WTC11 (cell line): ENCODE measurements around the gene SYT7. TPM values are rescaled to one million over a fixed set of nuclear protein-coding genes. Genes with fewer than 3 reads are reported as not detected.
A peak's percentile ranks its signal among the peaks of the same experiment; 100 is the strongest.

Source experiments
- ATAC-seq: fragments of 200-7000 bp; cut with Tn5 transposase; 2 replicates; pipeline ENCODE4 v1.10.0; 2021; ENCODE audit warnings: mild to moderate bottlenecking, moderate library complexity
- CTCF ChIA-PET: fragments of 300-600 bp; sonication (Branson Sonifier 250); formaldehyde crosslinking; loops from one replicate; lab custom pipeline; 2021; ENCODE audit warnings: antibody characterized with exemption; lab: Charles Lee
- POLR2A ChIA-PET: fragments of 350-600 bp; sonication (Branson Sonifier 250); formaldehyde crosslinking; loops from one replicate; lab custom pipeline; 2021; ENCODE audit warnings: antibody characterized with exemption; lab: Charles Lee
- DNase-seq: peaks from one replicate; pipeline ENCODE4 v3.0.0; 2021; ENCODE audit warnings: low spot score
- H3K27ac Mint-ChIP-seq: 2 replicates; pipeline ENCODE4 v1.8.0; 2021; ENCODE audit warnings: mixed read lengths
- H3K27me3 Mint-ChIP-seq: 2 replicates; pipeline ENCODE4 v1.8.0; 2021; ENCODE audit warnings: low read depth, mild to moderate bottlenecking, moderate library complexity, mixed read lengths
- H3K36me3 Mint-ChIP-seq: 2 replicates; pipeline ENCODE4 v1.8.0; 2021; ENCODE audit warnings: mixed read lengths
- H3K4me1 Mint-ChIP-seq: 2 replicates; pipeline ENCODE4 v1.8.0; 2022; ENCODE audit warnings: mixed read lengths
- H3K4me3 Mint-ChIP-seq: 2 replicates; pipeline ENCODE4 v1.8.0; 2021; ENCODE audit warnings: mild to moderate bottlenecking, moderate library complexity, mixed read lengths
- H3K9me3 Mint-ChIP-seq: 2 replicates; pipeline ENCODE4 v1.8.0; 2021; ENCODE audit warnings: mixed read lengths
- ATF1 ChIP-seq: sonication (generic); formaldehyde crosslinking; IDR thresholded peaks from 2 replicates; pipeline ENCODE4 v1.8.1; 2023; ENCODE audit warnings: mild to moderate bottlenecking, moderate library complexity, missing genetic modification reagents
- ATF2 ChIP-seq: sonication (generic); formaldehyde crosslinking; IDR thresholded peaks from 2 replicates; pipeline ENCODE4 v1.8.1; 2022; ENCODE audit warnings: low read depth, missing genetic modification reagents, borderline replicate concordance
- ERG ChIP-seq: fragments of 250-450 bp; sonication (Bioruptor Pico); IDR thresholded peaks from 2 replicates; pipeline ENCODE4 v1.8.0; 2021; ENCODE audit warnings: mild to moderate bottlenecking
- ESRRA ChIP-seq: sonication (generic); formaldehyde crosslinking; IDR thresholded peaks from 2 replicates; pipeline ENCODE4 v1.8.1; 2022; ENCODE audit warnings: mild to moderate bottlenecking, missing genetic modification reagents, borderline replicate concordance
- JUN ChIP-seq: sonication (generic); formaldehyde crosslinking; IDR thresholded peaks from 2 replicates; pipeline ENCODE4 v1.8.0; 2023; ENCODE audit warnings: mild to moderate bottlenecking, missing genetic modification reagents
- MXD4 ChIP-seq: fragments of 250-450 bp; sonication (Bioruptor Pico); IDR thresholded peaks from 2 replicates; pipeline ENCODE4 v1.8.0; 2021; ENCODE audit warnings: mild to moderate bottlenecking, moderate library complexity, borderline replicate concordance
- MYBL2 ChIP-seq: sonication (generic); formaldehyde crosslinking; IDR thresholded peaks from 2 replicates; pipeline ENCODE4 v1.8.1; 2023; ENCODE audit warnings: mild to moderate bottlenecking, moderate library complexity, missing genetic modification reagents
- NFATC4 ChIP-seq: fragments of 250-450 bp; sonication (Bioruptor Pico); IDR thresholded peaks from 2 replicates; pipeline ENCODE4 v1.9.0; 2021; ENCODE audit warnings: mild to moderate bottlenecking
- NR1H2 ChIP-seq: sonication (generic); formaldehyde crosslinking; IDR thresholded peaks from 2 replicates; pipeline ENCODE4 v1.9.0; 2021; ENCODE audit warnings: mild to moderate bottlenecking, moderate library complexity, missing genetic modification reagents
- PRDM15 ChIP-seq: sonication (generic); formaldehyde crosslinking; IDR thresholded peaks from 2 replicates; pipeline ENCODE4 v1.8.0; 2022; ENCODE audit warnings: missing genetic modification reagents
- SMAD3 ChIP-seq: sonication (generic); formaldehyde crosslinking; IDR thresholded peaks from 2 replicates; pipeline ENCODE4 v1.8.0; 2022; ENCODE audit warnings: missing genetic modification reagents, mild to moderate bottlenecking, borderline replicate concordance
- SMAD4 ChIP-seq: sonication (generic); formaldehyde crosslinking; IDR thresholded peaks from 2 replicates; pipeline ENCODE4 v1.8.0; 2022; ENCODE audit warnings: mild to moderate bottlenecking, missing genetic modification reagents
- ZNF121 ChIP-seq: sonication (generic); formaldehyde crosslinking; IDR thresholded peaks from 2 replicates; pipeline ENCODE4 v1.8.0; 2023; ENCODE audit warnings: missing genetic modification reagents
- ZNF416 ChIP-seq: fragments of 250-450 bp; sonication (Bioruptor Pico); IDR thresholded peaks from 2 replicates; pipeline ENCODE4 v1.9.0; 2021; ENCODE audit warnings: mild to moderate bottlenecking, inconsistent platforms
- ZNF512 ChIP-seq: sonication (generic); formaldehyde crosslinking; IDR thresholded peaks from 2 replicates; pipeline ENCODE4 v1.8.1; 2022; ENCODE audit warnings: missing genetic modification reagents, borderline replicate concordance
- total RNA-seq: library from RNA; stranded (reverse); gene quantifications from 3 replicates; pipeline ENCODE4 v1.2.3, GENCODE V29; 2021

Gene SYT7
- total RNA-seq, 1 experiment from 2014 or later, result 12.5 TPM

- ChIA-PET CTCF (no interaction called here), POLR2A (no interaction called here)
- no peak for ATAC-seq
- Mint-ChIP-seq H3K4me3 (no peak overlapping the region), H3K4me1 (peaks cover 41% of the 10 kb centered on the region), H3K27me3 (peaks cover 4% of the 10 kb centered on the region; the same call in 1 of the 2 replicates), H3K9me3 (no peaks in the 10 kb centered on the region), H3K36me3 (no peaks in the 10 kb centered on the region), H3K27ac (no peak overlapping the region)
- no peak for DNase-seq
- TF ChIP-seq PRDM15 (CRISPR knock-in tag) (0 out of 2 replicates have a peak, but pooled peaks have one; percentile 8), NR1H2 (CRISPR knock-in tag) (no peak)
These were observed 16.1 kb upstream of the SYT7 start for GRCh38 chr11:61596990-61597389.

GRCh38 chr11:61596542-61596941, 15.7 kb upstream of the SYT7 start:
- POLR2A ChIA-PET, result no interaction called here
- ATAC-seq, result no peak
- no peak for DNase-seq
- TF ChIP-seq ZNF416 (CRISPR knock-in tag), result no peak
- TF ChIP-seq ATF1 (CRISPR knock-in tag), result no peak
- no peak for TF ChIP-seq MXD4 (CRISPR knock-in tag)
- TF ChIP-seq NFATC4 (CRISPR knock-in tag), result no peak
- no peak for TF ChIP-seq ZNF512
- TF ChIP-seq SMAD4 (CRISPR knock-in tag), result no peak
- no peak for TF ChIP-seq JUN (CRISPR knock-in tag)
- TF ChIP-seq ERG (CRISPR knock-in tag), result no peak
- TF ChIP-seq ESRRA (CRISPR knock-in tag), result no peak
- H3K27ac Mint-ChIP-seq, result no peak overlapping the region
- CTCF ChIA-PET, result interaction anchor here (1.2 to 2.5 kb wide), 4 partner anchors 8 to 31 kb away, joined by 4 to 10 read pairs (median 8); no protein-coding TSS in a partner anchor
- H3K4me1 Mint-ChIP-seq, result peaks cover 41% of the 10 kb centered on the region
- no peak overlapping the region for H3K4me3 Mint-ChIP-seq
- no peaks in the 10 kb centered on the region for H3K36me3 Mint-ChIP-seq
- H3K27me3 Mint-ChIP-seq, result peaks cover 4% of the 10 kb centered on the region
- H3K9me3 Mint-ChIP-seq, result no peaks in the 10 kb centered on the region

GRCh38 chr11:61594907-61595257, 14.0 kb upstream of the SYT7 start:
- no peak for TF ChIP-seq ATF2 (CRISPR knock-in tag)
- 0 out of 2 replicates have a peak, but pooled peaks have one; percentile 34 for TF ChIP-seq ZNF121
- TF ChIP-seq MYBL2 (CRISPR knock-in tag), result 0 out of 2 replicates have a peak, but pooled peaks have one; percentile 22
- TF ChIP-seq SMAD3 (CRISPR knock-in tag), result no peak
- TF ChIP-seq, all 79 proteins: peak for 2
- no peak for DNase-seq
- H3K4me1 Mint-ChIP-seq, result peaks cover 36% of the 10 kb centered on the region
- H3K27me3 Mint-ChIP-seq, result peaks cover 15% of the 10 kb centered on the region
- CTCF ChIA-PET, result interaction anchor here (0.5 to 2.5 kb wide), 8 partner anchors 14 to 112 kb away, joined by 3 to 10 read pairs (median 6); partner anchors contain the start of gene SYT7
- no peak overlapping the region for H3K4me3 Mint-ChIP-seq
- H3K36me3 Mint-ChIP-seq, result no peaks in the 10 kb centered on the region
- H3K9me3 Mint-ChIP-seq, result no peaks in the 10 kb centered on the region
- POLR2A ChIA-PET, result no interaction called here
- H3K27ac Mint-ChIP-seq, result peak overlapping the region; percentile 58
- ATAC-seq, result no peak
